ENCODE data around the gene MFAP3. TPM values are rescaled to one million over a fixed set of nuclear protein-coding genes. Genes with fewer than 3 reads are reported as not detected.

MFAP3 gene
- polyA plus RNA-seq, 1 donor (not counting 4 experiments of a cell fraction or from before 2014, with no cell fraction given) = 43.4 TPM

- H3K9me1 ChIP-seq (ENCODE audit: control insufficient read depth, extremely low read depth, insufficient read depth, low read length) = no peaks in the 10 kb centered on the region
- FAIRE-seq (no peak), DNase-seq (ENCODE audit: low read depth, low spot score) (no peak)
- H3K27ac ChIP-seq (ENCODE audit: control insufficient read depth, insufficient read depth, low read length) = no peak overlapping the region
- no peaks in the 10 kb centered on the region for H3K36me3 ChIP-seq (ENCODE audit: control insufficient read depth in 2 of 2, extremely low read depth in 1 of 2, insufficient read depth in 2 of 2, low read length in 2 of 2)
- no peak overlapping the region for H3K4me3 ChIP-seq (ENCODE audit: control insufficient read depth in 2 of 3, extremely low read depth in 1 of 3, insufficient read depth in 2 of 3, low read depth in 1 of 3, low read length in 3 of 3)
- no peak overlapping the region for H3K9ac ChIP-seq (ENCODE audit: control insufficient read depth, extremely low read depth, insufficient read depth, low read length)
- no peaks in the 10 kb centered on the region for H4K20me1 ChIP-seq (ENCODE audit: control insufficient read depth, extremely low read depth, insufficient read depth, low read length)
- H3K4me1 ChIP-seq (ENCODE audit: control insufficient read depth, extremely low read depth, insufficient read depth, low read length) = no peaks in the 10 kb centered on the region
- H2AFZ ChIP-seq (ENCODE audit: control insufficient read depth, low read length) = no peak overlapping the region
- no peaks in the 10 kb centered on the region for H3K9me3 ChIP-seq (ENCODE audit: control insufficient read depth, low read depth, low read length)
- H3K4me2 ChIP-seq (ENCODE audit: control insufficient read depth, extremely low read depth, insufficient read depth, low read depth, low read length) = no peak overlapping the region
- peaks cover 19% of the 10 kb centered on the region for H3K27me3 ChIP-seq (ENCODE audit: control insufficient read depth, extremely low read depth, insufficient read depth, low read length)
- no peaks in the 10 kb centered on the region for H3K79me2 ChIP-seq (ENCODE audit: control insufficient read depth, insufficient read depth, low read length)
- TF ChIP-seq EZH2 (IDR thresholded peaks at IDR 0.05; ENCODE audit: low read length) = no peak
- TF ChIP-seq, protein P1, sequence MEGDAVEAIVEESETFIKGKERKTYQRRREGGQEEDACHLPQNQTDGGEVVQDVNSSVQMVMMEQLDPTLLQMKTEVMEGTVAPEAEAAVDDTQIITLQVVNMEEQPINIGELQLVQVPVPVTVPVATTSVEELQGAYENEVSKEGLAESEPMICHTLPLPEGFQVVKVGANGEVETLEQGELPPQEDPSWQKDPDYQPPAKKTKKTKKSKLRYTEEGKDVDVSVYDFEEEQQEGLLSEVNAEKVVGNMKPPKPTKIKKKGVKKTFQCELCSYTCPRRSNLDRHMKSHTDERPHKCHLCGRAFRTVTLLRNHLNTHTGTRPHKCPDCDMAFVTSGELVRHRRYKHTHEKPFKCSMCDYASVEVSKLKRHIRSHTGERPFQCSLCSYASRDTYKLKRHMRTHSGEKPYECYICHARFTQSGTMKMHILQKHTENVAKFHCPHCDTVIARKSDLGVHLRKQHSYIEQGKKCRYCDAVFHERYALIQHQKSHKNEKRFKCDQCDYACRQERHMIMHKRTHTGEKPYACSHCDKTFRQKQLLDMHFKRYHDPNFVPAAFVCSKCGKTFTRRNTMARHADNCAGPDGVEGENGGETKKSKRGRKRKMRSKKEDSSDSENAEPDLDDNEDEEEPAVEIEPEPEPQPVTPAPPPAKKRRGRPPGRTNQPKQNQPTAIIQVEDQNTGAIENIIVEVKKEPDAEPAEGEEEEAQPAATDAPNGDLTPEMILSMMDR (optimal IDR thresholded peaks at IDR 0.05 in 1 of 3, IDR thresholded peaks at IDR 0.05 in 1 of 3, conservative IDR thresholded peaks at IDR 0.05 in 1 of 3; ENCODE audit: extremely low read depth in 1 of 3, insufficient read depth in 2 of 3, low read length in 3 of 3) = no peak
- dilution Hi-C loops (cut with MboI; ENCODE audit: extremely low pct_ligation_motif_present, low sequenced_read_pairs) = no loop called here
These were observed 45.4 kb downstream of the MFAP3 start for GRCh38 chr5:154084062-154084639.

GRCh38 chr5:154086146-154086545 lies 47.4 kb downstream of the MFAP3 start:
- FAIRE-seq (no peak), DNase-seq (ENCODE audit: low read depth, low spot score) (no peak)
- no peaks in the 10 kb centered on the region for H4K20me1 ChIP-seq (ENCODE audit: control insufficient read depth, extremely low read depth, insufficient read depth, low read length)
- no peaks in the 10 kb centered on the region for H3K36me3 ChIP-seq (ENCODE audit: control insufficient read depth in 2 of 2, extremely low read depth in 1 of 2, insufficient read depth in 2 of 2, low read length in 2 of 2)
- H3K27me3 ChIP-seq (ENCODE audit: control insufficient read depth, extremely low read depth, insufficient read depth, low read length) = peaks cover 19% of the 10 kb centered on the region
- H3K4me1 ChIP-seq (ENCODE audit: control insufficient read depth, extremely low read depth, insufficient read depth, low read length) = no peaks in the 10 kb centered on the region
- no peak overlapping the region for H2AFZ ChIP-seq (ENCODE audit: control insufficient read depth, low read length)
- dilution Hi-C loops (cut with MboI; ENCODE audit: extremely low pct_ligation_motif_present, low sequenced_read_pairs) = no loop called here
- H3K9ac ChIP-seq (ENCODE audit: control insufficient read depth, extremely low read depth, insufficient read depth, low read length) = no peak overlapping the region
- TF ChIP-seq, protein P1 (optimal IDR thresholded peaks at IDR 0.05 in 1 of 3, IDR thresholded peaks at IDR 0.05 in 1 of 3, conservative IDR thresholded peaks at IDR 0.05 in 1 of 3; ENCODE audit: extremely low read depth in 1 of 3, insufficient read depth in 2 of 3, low read length in 3 of 3) = no peak
- TF ChIP-seq EZH2 (IDR thresholded peaks at IDR 0.05; ENCODE audit: low read length) = no peak
- H3K9me1 ChIP-seq (ENCODE audit: control insufficient read depth, extremely low read depth, insufficient read depth, low read length) = no peaks in the 10 kb centered on the region
- no peaks in the 10 kb centered on the region for H3K9me3 ChIP-seq (ENCODE audit: control insufficient read depth, low read depth, low read length)
- no peaks in the 10 kb centered on the region for H3K79me2 ChIP-seq (ENCODE audit: control insufficient read depth, insufficient read depth, low read length)
- H3K27ac ChIP-seq (ENCODE audit: control insufficient read depth, insufficient read depth, low read length) = no peak overlapping the region
- H3K4me3 ChIP-seq (ENCODE audit: control insufficient read depth in 2 of 3, extremely low read depth in 1 of 3, insufficient read depth in 2 of 3, low read depth in 1 of 3, low read length in 3 of 3) = no peak overlapping the region
- no peak overlapping the region for H3K4me2 ChIP-seq (ENCODE audit: control insufficient read depth, extremely low read depth, insufficient read depth, low read depth, low read length)
